ENCODE results near the gene MUCL3.

DNA sequence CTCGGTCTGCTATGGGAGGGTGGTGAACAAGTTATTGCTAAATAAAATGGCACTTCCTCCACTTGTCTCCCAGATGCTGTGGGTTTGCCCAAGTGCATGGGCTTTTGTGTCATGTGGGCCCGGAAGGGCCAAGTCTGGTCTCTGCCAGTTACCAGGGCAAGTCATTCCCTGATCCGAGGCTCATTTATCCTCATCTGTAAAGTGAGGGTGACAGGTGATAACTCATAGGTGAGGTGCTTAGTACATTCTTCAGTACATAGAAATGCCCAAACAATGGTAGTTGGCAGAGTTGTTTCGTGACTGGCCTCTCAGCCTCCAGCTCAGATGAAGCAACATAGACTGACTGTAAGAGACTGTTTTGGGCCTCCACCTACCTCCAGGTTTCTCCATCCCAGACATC is 2.0 kb upstream of the MUCL3 start:
- TF ChIP-seq ZC3H10 (CRISPR knock-in tag; IDR thresholded peaks at IDR 0.05) (no peak), RARB (CRISPR knock-in tag; IDR thresholded peaks at IDR 0.05) (no peak), SNAI2 (CRISPR knock-in tag; IDR thresholded peaks at IDR 0.05) (no peak), ZNF565 (CRISPR knock-in tag; conservative IDR thresholded peaks at IDR 0.05; ENCODE audit: low read depth) (no peak), ARNTL (CRISPR knock-in tag; IDR thresholded peaks at IDR 0.05; ENCODE audit: borderline replicate concordance, low read depth) (no peak), ISL1 (CRISPR knock-in tag; IDR thresholded peaks at IDR 0.05) (no peak), ZFP3 (CRISPR knock-in tag; IDR thresholded peaks at IDR 0.05) (no peak), ZNF70 (CRISPR knock-in tag; IDR thresholded peaks at IDR 0.05) (no peak)
- TF ChIP-seq, protein P1, sequence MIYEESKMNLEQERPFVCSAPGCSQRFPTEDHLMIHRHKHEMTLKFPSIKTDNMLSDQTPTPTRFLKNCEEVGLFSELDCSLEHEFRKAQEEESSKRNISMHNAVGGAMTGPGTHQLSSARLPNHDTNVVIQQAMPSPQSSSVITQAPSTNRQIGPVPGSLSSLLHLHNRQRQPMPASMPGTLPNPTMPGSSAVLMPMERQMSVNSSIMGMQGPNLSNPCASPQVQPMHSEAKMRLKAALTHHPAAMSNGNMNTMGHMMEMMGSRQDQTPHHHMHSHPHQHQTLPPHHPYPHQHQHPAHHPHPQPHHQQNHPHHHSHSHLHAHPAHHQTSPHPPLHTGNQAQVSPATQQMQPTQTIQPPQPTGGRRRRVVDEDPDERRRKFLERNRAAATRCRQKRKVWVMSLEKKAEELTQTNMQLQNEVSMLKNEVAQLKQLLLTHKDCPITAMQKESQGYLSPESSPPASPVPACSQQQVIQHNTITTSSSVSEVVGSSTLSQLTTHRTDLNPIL (CRISPR knock-in tag; IDR thresholded peaks at IDR 0.05; ENCODE audit: low read depth), result no peak
- TF ChIP-seq, protein P2, sequence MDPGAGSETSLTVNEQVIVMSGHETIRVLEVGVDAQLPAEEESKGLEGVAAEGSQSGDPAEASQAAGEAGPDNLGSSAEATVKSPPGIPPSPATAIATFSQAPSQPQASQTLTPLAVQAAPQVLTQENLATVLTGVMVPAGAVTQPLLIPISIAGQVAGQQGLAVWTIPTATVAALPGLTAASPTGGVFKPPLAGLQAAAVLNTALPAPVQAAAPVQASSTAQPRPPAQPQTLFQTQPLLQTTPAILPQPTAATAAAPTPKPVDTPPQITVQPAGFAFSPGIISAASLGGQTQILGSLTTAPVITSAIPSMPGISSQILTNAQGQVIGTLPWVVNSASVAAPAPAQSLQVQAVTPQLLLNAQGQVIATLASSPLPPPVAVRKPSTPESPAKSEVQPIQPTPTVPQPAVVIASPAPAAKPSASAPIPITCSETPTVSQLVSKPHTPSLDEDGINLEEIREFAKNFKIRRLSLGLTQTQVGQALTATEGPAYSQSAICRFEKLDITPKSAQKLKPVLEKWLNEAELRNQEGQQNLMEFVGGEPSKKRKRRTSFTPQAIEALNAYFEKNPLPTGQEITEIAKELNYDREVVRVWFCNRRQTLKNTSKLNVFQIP (CRISPR knock-in tag; IDR thresholded peaks at IDR 0.05; ENCODE audit: borderline replicate concordance, low read depth), result no peak
- TF ChIP-seq, protein P3, sequence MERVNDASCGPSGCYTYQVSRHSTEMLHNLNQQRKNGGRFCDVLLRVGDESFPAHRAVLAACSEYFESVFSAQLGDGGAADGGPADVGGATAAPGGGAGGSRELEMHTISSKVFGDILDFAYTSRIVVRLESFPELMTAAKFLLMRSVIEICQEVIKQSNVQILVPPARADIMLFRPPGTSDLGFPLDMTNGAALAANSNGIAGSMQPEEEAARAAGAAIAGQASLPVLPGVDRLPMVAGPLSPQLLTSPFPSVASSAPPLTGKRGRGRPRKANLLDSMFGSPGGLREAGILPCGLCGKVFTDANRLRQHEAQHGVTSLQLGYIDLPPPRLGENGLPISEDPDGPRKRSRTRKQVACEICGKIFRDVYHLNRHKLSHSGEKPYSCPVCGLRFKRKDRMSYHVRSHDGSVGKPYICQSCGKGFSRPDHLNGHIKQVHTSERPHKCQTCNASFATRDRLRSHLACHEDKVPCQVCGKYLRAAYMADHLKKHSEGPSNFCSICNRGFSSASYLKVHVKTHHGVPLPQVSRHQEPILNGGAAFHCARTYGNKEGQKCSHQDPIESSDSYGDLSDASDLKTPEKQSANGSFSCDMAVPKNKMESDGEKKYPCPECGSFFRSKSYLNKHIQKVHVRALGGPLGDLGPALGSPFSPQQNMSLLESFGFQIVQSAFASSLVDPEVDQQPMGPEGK (CRISPR knock-in tag; IDR thresholded peaks at IDR 0.05; ENCODE audit: borderline replicate concordance), result no peak
- TF ChIP-seq, protein P4, sequence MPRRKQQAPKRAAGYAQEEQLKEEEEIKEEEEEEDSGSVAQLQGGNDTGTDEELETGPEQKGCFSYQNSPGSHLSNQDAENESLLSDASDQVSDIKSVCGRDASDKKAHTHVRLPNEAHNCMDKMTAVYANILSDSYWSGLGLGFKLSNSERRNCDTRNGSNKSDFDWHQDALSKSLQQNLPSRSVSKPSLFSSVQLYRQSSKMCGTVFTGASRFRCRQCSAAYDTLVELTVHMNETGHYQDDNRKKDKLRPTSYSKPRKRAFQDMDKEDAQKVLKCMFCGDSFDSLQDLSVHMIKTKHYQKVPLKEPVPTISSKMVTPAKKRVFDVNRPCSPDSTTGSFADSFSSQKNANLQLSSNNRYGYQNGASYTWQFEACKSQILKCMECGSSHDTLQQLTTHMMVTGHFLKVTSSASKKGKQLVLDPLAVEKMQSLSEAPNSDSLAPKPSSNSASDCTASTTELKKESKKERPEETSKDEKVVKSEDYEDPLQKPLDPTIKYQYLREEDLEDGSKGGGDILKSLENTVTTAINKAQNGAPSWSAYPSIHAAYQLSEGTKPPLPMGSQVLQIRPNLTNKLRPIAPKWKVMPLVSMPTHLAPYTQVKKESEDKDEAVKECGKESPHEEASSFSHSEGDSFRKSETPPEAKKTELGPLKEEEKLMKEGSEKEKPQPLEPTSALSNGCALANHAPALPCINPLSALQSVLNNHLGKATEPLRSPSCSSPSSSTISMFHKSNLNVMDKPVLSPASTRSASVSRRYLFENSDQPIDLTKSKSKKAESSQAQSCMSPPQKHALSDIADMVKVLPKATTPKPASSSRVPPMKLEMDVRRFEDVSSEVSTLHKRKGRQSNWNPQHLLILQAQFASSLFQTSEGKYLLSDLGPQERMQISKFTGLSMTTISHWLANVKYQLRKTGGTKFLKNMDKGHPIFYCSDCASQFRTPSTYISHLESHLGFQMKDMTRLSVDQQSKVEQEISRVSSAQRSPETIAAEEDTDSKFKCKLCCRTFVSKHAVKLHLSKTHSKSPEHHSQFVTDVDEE (CRISPR knock-in tag; IDR thresholded peaks at IDR 0.05), result no peak

Data from SK-N-SH treated with all-trans-retinoic acid at 6 μM for 48 hours (cell line).